SKM-1 (cell line): ENCODE measurements around the gene NCOA1.
"Not testable (repeated sequence)": the region's sequence is repeated elsewhere in the genome, so short reads cannot be mapped to it uniquely, and the experiment has no call there.

Experiments
- DNase-seq: peaks from one replicate; lab custom pipeline; 2025; ENCODE audit not compliant: unreplicated experiment; lab: John Stamatoyannopoulos, UW

Gene NCOA1

DNA sequence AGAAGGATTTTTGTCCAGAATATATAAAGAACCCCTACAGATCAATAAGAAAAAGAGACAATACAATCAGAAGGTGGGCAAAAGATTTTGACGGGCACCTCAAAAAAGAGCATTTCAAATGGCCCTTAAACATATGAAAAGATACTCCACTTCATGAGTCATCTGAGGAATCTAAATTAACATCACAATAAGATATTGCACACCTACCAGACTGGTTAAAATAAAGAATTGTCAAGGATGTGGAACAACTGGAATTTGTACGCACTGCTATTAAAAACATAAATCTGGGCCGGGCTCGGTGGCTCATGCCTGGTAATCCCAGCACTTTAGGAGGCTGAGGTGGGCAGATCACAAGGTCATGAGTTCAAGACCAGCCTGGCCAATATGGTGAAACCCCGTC is 17.0 kb upstream of the NCOA1 start:
- no peak for DNase-seq

GRCh38 chr2:24477229-24477628 is 13.8 kb upstream of the NCOA1 start:
- no peak for DNase-seq

- no peak for DNase-seq
These were observed 12.8 kb upstream of the NCOA1 start for GRCh38 chr2:24478243-24478642.

- DNase-seq, result no peak
These were observed 10.8 kb upstream of the NCOA1 start for GRCh38 chr2:24480245-24480644.

GRCh38 chr2:24482251-24482971 is 8.6 kb upstream of the NCOA1 start:
- DNase-seq, result no peak

DNA sequence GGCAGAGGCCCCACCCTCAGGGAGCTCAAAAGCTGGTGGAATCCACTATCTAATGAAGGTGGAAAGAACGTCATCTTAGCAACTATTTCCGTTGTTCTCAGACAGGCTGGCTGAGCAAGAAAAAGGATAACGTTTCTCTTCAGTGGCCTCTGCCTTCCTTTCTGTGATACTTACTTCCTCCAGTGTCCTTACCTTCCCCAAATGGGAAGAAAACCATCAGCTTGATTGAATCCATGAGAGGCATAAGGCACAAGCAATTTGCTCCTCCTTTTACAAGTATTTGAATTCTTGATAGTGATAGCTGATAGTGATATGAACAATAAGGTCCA is 8.1 kb upstream of the NCOA1 start:
- DNase-seq, result no peak

DNA sequence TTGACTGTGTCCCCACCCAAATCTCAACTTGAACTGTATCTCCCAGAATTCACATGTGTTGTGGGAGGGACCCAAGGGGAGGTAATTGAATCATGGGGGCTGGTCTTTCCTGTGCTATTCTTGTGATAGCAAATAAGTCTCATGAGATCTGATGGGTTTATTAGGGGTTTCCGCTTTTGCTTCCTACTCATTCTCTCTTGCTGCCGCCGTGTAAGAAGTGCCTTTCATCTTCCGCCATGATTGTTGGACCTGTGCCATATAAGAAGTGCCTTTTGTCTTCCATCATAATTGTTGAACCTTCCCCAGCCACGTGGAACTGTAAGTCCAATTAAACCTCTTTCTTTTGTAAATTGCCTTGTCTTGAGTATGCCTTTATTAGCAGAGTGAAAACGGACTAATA is 6.4 kb upstream of the NCOA1 start:
- not testable (repeated sequence) for DNase-seq

- no peak for DNase-seq
These were observed 5.9 kb upstream of the NCOA1 start for GRCh38 chr2:24485197-24485596.

DNA sequence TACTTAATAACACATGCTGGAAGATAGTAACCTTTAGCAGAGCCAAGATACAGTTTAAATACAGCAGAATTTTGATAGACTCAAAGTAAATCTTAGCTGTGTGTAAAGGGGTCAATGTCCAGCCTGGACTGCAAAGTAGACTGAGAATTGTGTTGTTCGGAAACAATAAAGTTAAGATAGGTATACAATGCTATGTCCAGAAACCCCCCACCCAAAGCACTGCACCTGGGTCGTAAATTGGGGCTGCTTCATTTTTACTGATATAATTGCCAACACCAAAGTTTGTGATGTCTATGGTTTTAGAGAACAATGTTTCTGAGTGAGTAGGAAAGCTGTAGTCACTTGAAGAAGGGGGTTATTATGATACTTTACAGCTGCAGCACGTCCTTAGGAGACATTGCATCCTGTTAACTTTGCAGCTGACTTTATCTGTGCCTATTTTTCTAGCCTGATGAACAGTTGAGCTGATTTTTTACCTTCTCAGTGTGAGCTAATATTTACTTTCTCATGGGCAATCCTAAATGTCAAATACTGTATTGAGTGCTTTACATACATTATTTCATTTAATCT is 4.3 kb upstream of the NCOA1 start:
- no peak for DNase-seq

DNA sequence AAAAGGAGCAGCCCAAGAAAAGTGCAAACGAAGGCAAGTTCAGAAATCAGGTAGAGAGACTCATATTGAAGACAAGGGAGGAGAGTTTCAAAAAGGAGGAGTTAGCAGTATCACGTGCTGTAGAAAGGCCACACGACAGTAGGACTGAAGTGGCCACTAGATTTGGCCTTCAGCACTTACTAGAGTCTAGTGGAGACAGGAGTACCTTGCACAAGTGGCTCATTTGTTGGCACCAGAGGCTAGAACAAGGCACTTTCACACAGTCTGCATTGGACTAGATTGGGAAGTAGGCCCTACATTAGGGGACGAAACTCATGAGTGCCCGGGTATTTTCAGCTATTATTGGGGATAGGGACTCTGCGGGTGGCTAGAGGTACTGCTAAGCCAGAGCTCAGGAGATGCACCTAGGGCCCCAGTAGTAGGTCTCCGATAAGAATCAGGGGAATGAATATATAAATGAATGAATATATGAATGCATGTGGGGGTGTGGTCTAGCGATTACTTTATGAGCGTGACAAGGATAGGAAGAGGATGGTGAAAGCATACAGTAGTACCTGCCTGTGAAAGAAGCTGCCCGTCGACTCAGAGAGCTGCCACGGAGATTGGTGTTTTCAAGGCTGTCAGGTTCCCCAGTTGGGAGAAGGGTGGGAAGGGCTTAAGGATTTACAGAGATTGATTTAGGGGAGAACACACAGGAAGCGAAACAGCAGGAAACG is 1.4 kb upstream of the NCOA1 start:
- no peak for DNase-seq

- no peak for DNase-seq
These were observed 819 bp upstream of the NCOA1 start for GRCh38 chr2:24490181-24490689.

DNA sequence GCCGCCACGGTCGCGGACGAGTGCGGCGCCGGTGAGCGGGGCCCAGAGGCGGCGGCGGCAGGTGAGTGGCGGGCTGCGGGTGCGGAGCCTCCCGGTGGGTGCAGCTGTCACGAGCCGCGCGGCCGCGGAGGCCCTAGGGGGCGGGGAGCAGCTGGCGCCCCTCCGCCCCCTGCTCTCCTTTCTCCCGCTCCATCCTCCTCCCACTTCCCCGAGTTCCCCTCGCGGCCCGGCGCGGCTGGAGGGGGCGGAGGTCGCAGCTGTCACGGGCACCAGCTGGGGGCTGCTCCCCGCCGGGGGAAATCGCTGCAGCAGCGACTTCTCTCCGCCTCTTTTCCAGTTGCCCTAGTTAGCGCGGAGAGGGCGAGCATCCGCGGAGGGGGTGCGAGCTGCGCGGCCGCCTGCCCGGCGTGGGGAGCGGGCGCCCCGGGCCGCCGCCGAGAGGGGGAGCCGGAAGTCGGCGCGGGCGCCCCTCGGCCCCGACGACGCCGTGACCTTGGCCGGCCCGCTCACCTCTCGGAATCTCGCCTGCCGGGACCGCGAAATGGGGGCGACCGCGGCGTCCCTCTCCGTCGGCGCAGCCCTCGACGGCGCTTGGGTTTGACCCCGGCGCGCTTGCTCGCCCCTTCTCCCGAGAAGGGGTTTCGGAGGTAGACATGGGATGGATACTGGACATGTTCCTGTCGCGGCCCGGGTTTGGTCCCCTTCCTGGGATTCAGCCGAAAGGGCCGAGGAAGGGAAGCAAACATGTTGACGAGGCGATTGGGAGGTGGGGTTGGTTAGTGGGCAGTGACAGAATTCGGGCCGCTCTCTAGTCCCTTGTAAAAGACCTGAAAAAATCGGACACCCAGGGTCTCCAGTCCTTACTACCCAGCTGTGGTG is 727 bp downstream of the NCOA1 start:
- DNase-seq, result no peak

GRCh38 chr2:24492421-24493279 is 1.6 kb downstream of the NCOA1 start:
- no peak for DNase-seq

GRCh38 chr2:24493713-24494112 is 2.7 kb downstream of the NCOA1 start:
- DNase-seq, result no peak

GRCh38 chr2:24494410-24494809 is 3.4 kb downstream of the NCOA1 start:
- DNase-seq, result no peak

GRCh38 chr2:24495451-24495850 is 4.4 kb downstream of the NCOA1 start:
- no peak for DNase-seq

DNA sequence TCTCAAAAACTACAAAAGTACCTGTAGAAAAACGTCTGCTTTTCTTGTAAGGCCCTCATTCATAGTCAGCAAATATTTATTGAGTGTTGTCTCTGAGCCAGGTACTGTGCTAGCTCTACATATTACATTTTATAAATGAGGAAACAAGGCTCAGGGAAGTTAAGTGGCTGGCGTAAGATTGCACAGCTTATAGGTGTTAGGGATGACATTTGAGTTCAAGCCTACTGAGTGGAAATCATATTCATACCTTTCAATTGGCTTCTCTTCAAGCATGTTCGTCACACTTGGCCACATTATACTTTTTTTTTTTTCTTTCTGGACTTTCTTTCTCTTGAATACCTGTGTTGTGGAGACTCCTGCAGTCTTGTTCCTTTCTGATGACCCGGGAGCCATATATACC is 5.9 kb downstream of the NCOA1 start:
- DNase-seq, result no peak

DNA sequence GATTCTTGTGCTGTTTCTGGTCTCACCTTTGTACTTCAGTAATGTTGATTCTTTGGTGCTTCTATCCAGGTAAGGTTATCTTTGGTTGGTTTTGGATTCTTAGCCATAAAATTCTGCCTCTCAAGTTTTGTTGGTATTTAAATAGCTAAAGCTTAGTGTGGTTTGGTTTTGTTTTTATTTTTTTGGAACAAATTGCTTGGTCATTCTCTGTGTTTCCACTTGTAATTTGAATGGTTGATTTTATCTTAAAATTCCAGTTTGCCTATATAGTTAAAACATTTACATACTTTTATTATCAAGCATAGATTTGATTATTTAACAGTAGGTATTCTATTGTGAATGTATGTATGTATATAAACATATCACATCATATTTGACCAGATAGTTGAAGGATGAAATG is 6.6 kb downstream of the NCOA1 start:
- no peak for DNase-seq

- DNase-seq, result no peak
These were observed 7.1 kb downstream of the NCOA1 start for GRCh38 chr2:24498121-24498520.

DNA sequence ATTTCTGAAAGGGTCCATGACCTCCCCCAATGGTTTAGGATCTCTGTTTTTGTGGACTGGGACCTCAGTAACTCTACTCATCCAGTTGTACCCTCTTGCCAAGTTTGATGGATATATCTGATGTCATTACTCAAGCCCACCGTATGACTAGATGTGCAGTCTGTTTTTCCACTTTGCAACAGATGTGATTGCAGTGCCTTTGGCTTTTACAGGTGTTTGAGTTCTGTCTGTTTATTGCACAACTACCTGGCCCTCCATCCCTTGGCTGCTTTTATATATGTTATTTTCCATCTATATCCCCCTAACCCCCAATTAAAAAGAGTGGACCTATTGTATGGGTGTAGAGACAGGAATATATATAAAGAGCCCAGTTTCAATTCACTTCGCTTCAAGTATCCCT is 10.8 kb downstream of the NCOA1 start:
- DNase-seq, result no peak
